Colonic mucosa (tissue), 4 donors: ENCODE data around the gene RFPL3. TPM values are rescaled to one million over a fixed set of nuclear protein-coding genes. Genes with fewer than 3 reads are reported as not detected.
"Not testable (repeated sequence)": the region's sequence is repeated elsewhere in the genome, so short reads cannot be mapped to it uniquely, and the experiment has no call there.

Source experiments
- DNase-seq: peaks from one replicate; pipeline ENCODE4 v3.0.0-alpha.2; 2020
- H3K27ac ChIP-seq: fragments of 200-600 bp; one replicate; pipeline ENCODE4 v1.8.0; 2021
- H3K27me3 ChIP-seq: fragments of 200-600 bp; one replicate; pipeline ENCODE4 v1.8.0; 2021
- H3K36me3 ChIP-seq: fragments of 200-600 bp; one replicate; pipeline ENCODE4 v1.8.0; 2021
- H3K4me1 ChIP-seq: fragments of 200-600 bp; one replicate; pipeline ENCODE4 v1.8.0; 2021; ENCODE audit warnings: mild to moderate bottlenecking
- H3K4me3 ChIP-seq: fragments of 200-600 bp; one replicate; pipeline ENCODE4 v1.8.0; 2021
- H3K9ac ChIP-seq, 2 donors: one replicate each; pipeline ENCODE4 v1.7.0; 2013; ENCODE audit warnings: control low read depth in 2 of 2, low read depth in 2 of 2, low read length in 2 of 2
- H3K9me3 ChIP-seq: fragments of 200-600 bp; one replicate; pipeline ENCODE4 v1.8.0; 2021
- CTCF ChIP-seq: fragments of 200-600 bp; IDR thresholded peaks from one replicate; pipeline ENCODE4 v1.8.0; 2022; ENCODE audit warnings: antibody characterized with exemption, mild to moderate bottlenecking
- intact Hi-C: fragments of 100-400 bp; cut with DNase I; formaldehyde crosslinking; loops from one replicate; pipeline ENCODE4 v1.14.1; 2022
- total RNA-seq, 2 donors: library from RNA; stranded (reverse); fragmentation: NEBNext Ultra II Directional in 1 of 2; extraction: Animal tissue kit (Norgen Biotek cat#: 25700) in 1 of 2; gene quantifications; one replicate each; pipeline ENCODE4 v1.2.1, GENCODE V29; 2021
- donor health status: healthy.
- donor health status: DM: no; HTN: no; CAD: no.
- donor health status: DM: no; HTN: no; CAD: no.

The RFPL3 gene
- total RNA-seq, 2 donors from 2014 or later, result not detected

- no peak for DNase-seq
- TF ChIP-seq CTCF, result no peak
- Histone ChIP-seq H3K27me3 (no peaks in the 10 kb centered on the region), H3K4me3 (no peak overlapping the region), H3K9me3 (no peaks in the 10 kb centered on the region), H3K36me3 (no peaks in the 10 kb centered on the region), H3K9ac (no peak overlapping the region), H3K27ac (no peak overlapping the region), H3K4me1 (no peaks in the 10 kb centered on the region)
- intact Hi-C loops, result no loop called here
Observed at GRCh38 chr22:32353292-32353691, 4.4 kb upstream of the RFPL3 start.

GRCh38 chr22:32353840-32354239 is 3.8 kb upstream of the RFPL3 start:
- H3K4me3 ChIP-seq, result no peak overlapping the region

GRCh38 chr22:32354360-32355351 is 3.0 kb upstream of the RFPL3 start:
- no peak for TF ChIP-seq CTCF
- no peaks in the 10 kb centered on the region for H3K4me1 ChIP-seq
- H3K9ac ChIP-seq, result no peak overlapping the region
- intact Hi-C loops, result no loop called here
- H3K4me3 ChIP-seq, result no peak overlapping the region
- no peak overlapping the region for H3K27ac ChIP-seq
- no peak for DNase-seq
- no peaks in the 10 kb centered on the region for H3K27me3 ChIP-seq
- no peaks in the 10 kb centered on the region for H3K9me3 ChIP-seq
- H3K36me3 ChIP-seq, result no peaks in the 10 kb centered on the region

More at GRCh38 chr22:32353840-32354239, 3.8 kb upstream of the RFPL3 start:
- H3K9me3 ChIP-seq, result no peaks in the 10 kb centered on the region
- intact Hi-C loops, result no loop called here
- no peaks in the 10 kb centered on the region for H3K36me3 ChIP-seq
- H3K27me3 ChIP-seq, result no peaks in the 10 kb centered on the region
- no peak for TF ChIP-seq CTCF
- no peaks in the 10 kb centered on the region for H3K4me1 ChIP-seq
- no peak overlapping the region for H3K27ac ChIP-seq
- DNase-seq, result no peak
- no peak overlapping the region for H3K9ac ChIP-seq

- Histone ChIP-seq H3K9ac (no peak overlapping the region), H3K27me3 (no peaks in the 10 kb centered on the region), H3K27ac (no peak overlapping the region), H3K9me3 (no peaks in the 10 kb centered on the region), H3K36me3 (no peaks in the 10 kb centered on the region), H3K4me1 (no peaks in the 10 kb centered on the region), H3K4me3 (no peak overlapping the region)
- no peak for DNase-seq
- intact Hi-C loops, result no loop called here
- no peak for TF ChIP-seq CTCF
Observed at GRCh38 chr22:32355760-32356159, 1.9 kb upstream of the RFPL3 start.

- H3K27me3 ChIP-seq, H3K27ac ChIP-seq, H3K4me3 ChIP-seq, H3K9me3 ChIP-seq, intact Hi-C loops, DNase-seq, H3K9ac ChIP-seq, H3K4me1 ChIP-seq, H3K36me3 ChIP-seq: not testable (repeated sequence)
Observed at GRCh38 chr22:32360096-32360495, 2.4 kb downstream of the RFPL3 start.

- no peak overlapping the region for H3K4me3 ChIP-seq
- H3K9ac ChIP-seq, result no peak overlapping the region
- H3K4me1 ChIP-seq, result no peaks in the 10 kb centered on the region
- no peaks in the 10 kb centered on the region for H3K9me3 ChIP-seq
- H3K27ac ChIP-seq, result no peak overlapping the region
- H3K36me3 ChIP-seq, result no peaks in the 10 kb centered on the region
- no peak for DNase-seq
- H3K27me3 ChIP-seq, result no peaks in the 10 kb centered on the region
- no peak for TF ChIP-seq CTCF
- intact Hi-C loops, result no loop called here
Observed at GRCh38 chr22:32361257-32361656, 3.6 kb downstream of the RFPL3 start.
